Calu3 (cell line): ENCODE measurements around the gene SMPD1. TPM values are rescaled to one million over a fixed set of nuclear protein-coding genes. Genes with fewer than 3 reads are reported as not detected.
A peak's percentile ranks its signal among the peaks of the same experiment; 100 is the strongest.

Source experiments
- BruUV-seq: library from RNA; stranded (reverse); fragments of 400-500 nt; replicated peaks from 2 replicates; lab custom pipeline; 2021; lab: Mats Ljungman, UMichigan
- CTCF ChIA-PET: fragments of 300-600 bp; sonication (Branson Sonifier 250); formaldehyde crosslinking; loops from one replicate; lab custom pipeline; 2022; ENCODE audit warnings: antibody characterized with exemption; lab: Charles Lee
- DNase-seq: peaks from one replicate; pipeline ENCODE4 v3.0.0; 2022
- H3K27ac Mint-ChIP-seq: one replicate; pipeline ENCODE4 v1.8.0; 2022; ENCODE audit warnings: mixed read lengths; ENCODE audit not compliant: unreplicated experiment
- H3K27me3 Mint-ChIP-seq: one replicate; pipeline ENCODE4 v1.8.0; 2022; ENCODE audit warnings: mixed read lengths; ENCODE audit not compliant: unreplicated experiment
- H3K36me3 Mint-ChIP-seq: one replicate; pipeline ENCODE4 v1.8.0; 2022; ENCODE audit warnings: mild to moderate bottlenecking, moderate library complexity, mixed read lengths; ENCODE audit not compliant: insufficient read depth, unreplicated experiment
- H3K4me1 Mint-ChIP-seq: one replicate; pipeline ENCODE4 v1.8.0; 2022; ENCODE audit warnings: mild to moderate bottlenecking, low read depth, mixed read lengths; ENCODE audit not compliant: unreplicated experiment
- H3K4me3 Mint-ChIP-seq: one replicate; pipeline ENCODE4 v1.8.0; 2022; ENCODE audit warnings: mild to moderate bottlenecking, low read depth, moderate library complexity, mixed read lengths; ENCODE audit not compliant: unreplicated experiment
- H3K9me3 Mint-ChIP-seq: one replicate; pipeline ENCODE4 v1.8.0; 2022; ENCODE audit warnings: low read depth, mixed read lengths; ENCODE audit not compliant: unreplicated experiment
- intact Hi-C: fragments of 100-400 bp; cut with micrococcal nuclease; formaldehyde crosslinking; loops from one replicate; pipeline ENCODE4 v1.10.0; 2022; ENCODE audit not compliant: unreplicated experiment
- total RNA-seq: library from RNA; stranded (reverse); gene quantifications from 2 replicates; pipeline ENCODE4 v1.2.3, GENCODE V29; 2022
- TF ChIP-seq, protein P1 (sequence below): fragments of 200-600 bp; IDR thresholded peaks from one replicate; pipeline ENCODE4 v1.8.0; 2022; ENCODE audit warnings: antibody characterized with exemption; ENCODE audit not compliant: unreplicated experiment

Gene SMPD1
- total RNA-seq, 1 experiment from 2014 or later, result 21.2 TPM

DNA sequence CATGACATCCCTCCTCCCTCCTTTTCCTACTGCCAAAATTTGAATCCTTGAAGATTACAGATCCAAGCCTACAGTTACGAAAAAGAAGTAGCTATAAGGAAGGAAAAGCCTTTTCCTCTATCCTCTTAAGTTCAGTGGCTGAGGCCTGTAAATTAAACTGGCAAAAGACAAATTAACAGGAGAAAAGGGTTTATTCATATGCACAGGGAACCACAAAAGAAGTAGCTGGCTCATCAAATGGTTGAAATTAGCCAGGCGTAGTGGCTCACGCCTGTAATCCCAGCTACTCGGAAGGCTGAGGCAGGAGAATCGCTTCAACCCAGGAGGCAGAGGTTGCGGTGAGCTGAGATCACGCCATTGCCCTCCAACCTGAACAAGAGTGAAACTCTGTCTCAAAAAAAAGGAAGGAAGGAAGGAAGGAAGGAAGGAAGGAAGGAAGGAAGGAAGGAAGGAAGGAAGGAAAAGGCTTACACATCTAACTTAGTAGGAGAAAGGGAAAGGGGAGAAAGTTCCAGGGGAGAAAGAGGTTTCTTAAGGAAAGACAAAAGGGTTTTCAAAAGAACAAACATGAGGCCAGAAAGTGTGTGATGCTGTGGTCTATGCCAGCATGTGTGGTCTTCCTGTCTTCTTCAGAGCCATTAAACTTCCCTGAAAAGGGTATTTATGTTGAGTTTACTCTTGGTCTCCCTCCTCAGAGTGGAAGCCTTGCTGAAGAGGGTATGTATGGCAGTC, 5.1 kb upstream of the SMPD1 start:
- Mint-ChIP-seq H3K9me3 (no peaks in the 10 kb centered on the region), H3K27ac (no peak overlapping the region), H3K4me1 (peaks cover 27% of the 10 kb centered on the region), H3K4me3 (no peak overlapping the region), H3K36me3 (peaks cover 12% of the 10 kb centered on the region), H3K27me3 (no peaks in the 10 kb centered on the region)
- TF ChIP-seq, protein P1, sequence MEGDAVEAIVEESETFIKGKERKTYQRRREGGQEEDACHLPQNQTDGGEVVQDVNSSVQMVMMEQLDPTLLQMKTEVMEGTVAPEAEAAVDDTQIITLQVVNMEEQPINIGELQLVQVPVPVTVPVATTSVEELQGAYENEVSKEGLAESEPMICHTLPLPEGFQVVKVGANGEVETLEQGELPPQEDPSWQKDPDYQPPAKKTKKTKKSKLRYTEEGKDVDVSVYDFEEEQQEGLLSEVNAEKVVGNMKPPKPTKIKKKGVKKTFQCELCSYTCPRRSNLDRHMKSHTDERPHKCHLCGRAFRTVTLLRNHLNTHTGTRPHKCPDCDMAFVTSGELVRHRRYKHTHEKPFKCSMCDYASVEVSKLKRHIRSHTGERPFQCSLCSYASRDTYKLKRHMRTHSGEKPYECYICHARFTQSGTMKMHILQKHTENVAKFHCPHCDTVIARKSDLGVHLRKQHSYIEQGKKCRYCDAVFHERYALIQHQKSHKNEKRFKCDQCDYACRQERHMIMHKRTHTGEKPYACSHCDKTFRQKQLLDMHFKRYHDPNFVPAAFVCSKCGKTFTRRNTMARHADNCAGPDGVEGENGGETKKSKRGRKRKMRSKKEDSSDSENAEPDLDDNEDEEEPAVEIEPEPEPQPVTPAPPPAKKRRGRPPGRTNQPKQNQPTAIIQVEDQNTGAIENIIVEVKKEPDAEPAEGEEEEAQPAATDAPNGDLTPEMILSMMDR, result no peak
- intact Hi-C loops, result no loop called here
- DNase-seq, result no peak
- BruUV-seq, result no TSS peak
- CTCF ChIA-PET, result interaction anchor here (0.9 kb wide), 1 partner anchor 22 kb away, joined by 3 read pairs; no protein-coding TSS in a partner anchor

DNA sequence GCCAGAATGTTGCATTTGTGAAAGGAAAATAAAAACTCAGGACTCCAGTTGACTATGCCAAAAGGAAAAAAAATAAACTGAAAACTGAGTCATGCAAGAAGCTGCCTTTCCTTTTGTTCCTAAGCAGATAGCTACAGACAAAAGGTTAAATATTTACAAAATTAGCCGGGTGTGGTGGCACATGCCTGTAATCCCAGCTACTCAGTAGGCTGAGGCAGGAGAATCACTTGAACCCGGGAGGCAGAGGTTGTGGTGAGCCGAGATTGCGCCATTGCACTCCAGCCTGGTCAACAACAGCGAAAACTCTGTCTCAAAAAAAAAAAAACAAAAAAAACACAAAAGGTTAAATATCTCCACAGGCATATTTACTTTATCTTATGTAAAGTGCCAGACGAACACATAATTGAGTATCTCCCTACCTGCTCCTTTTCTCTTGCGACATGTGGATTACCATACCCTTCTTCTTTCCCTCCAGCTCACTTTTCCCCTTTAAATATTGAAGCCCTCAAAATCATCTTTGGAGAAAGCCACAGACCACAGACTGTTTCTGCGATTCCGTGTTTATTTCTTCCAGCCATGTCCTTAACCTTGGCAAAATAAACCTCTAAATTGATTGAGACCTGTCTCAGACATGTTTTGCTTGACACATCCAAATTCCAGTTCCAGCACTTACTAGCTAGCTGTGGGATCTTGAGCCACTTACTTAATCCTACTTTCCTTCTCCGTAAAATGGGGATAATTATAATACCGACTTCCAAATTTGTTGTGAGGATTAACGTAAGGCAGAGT, 2.3 kb upstream of the SMPD1 start:
- CTCF ChIA-PET, result interaction anchor here (1.2 to 2.4 kb wide), 3 partner anchors 9 to 55 kb away, joined by 6 to 12 read pairs (median 11); no protein-coding TSS in a partner anchor
- H3K4me3 Mint-ChIP-seq, result peak overlapping the region; percentile 34
- peaks cover 22% of the 10 kb centered on the region for H3K36me3 Mint-ChIP-seq
- TF ChIP-seq, protein P1, result no peak
- H3K4me1 Mint-ChIP-seq, result peaks cover 27% of the 10 kb centered on the region
- no peaks in the 10 kb centered on the region for H3K9me3 Mint-ChIP-seq
- peak; percentile 11 for DNase-seq
- no peaks in the 10 kb centered on the region for H3K27me3 Mint-ChIP-seq
- intact Hi-C loops, result no loop called here
- no TSS peak for BruUV-seq
- peak overlapping the region; percentile 84 for H3K27ac Mint-ChIP-seq

DNA sequence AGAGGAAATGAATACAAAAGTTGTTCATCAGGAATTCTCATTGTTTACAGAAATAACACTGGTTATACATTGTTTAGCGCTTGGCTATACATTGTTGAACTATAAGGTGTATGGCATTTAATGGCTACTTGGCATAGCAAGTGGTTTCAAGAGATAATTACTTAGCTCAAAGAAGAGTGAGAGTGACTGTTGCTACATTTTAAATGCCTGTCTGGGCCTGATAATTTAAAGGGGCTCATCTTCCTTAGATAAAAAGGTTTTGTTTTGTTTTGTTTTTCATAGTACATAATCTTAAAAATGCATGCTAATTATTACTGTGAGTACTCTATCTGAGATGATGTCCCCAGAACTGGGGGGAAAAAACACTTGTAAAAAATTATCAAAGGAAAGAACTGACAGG, 1.5 kb upstream of the SMPD1 start:
- Mint-ChIP-seq H3K4me3 (peak overlapping the region; percentile 89), H3K27me3 (no peaks in the 10 kb centered on the region), H3K4me1 (peaks cover 27% of the 10 kb centered on the region), H3K36me3 (peaks cover 22% of the 10 kb centered on the region), H3K9me3 (no peaks in the 10 kb centered on the region), H3K27ac (peak overlapping the region; percentile 84)
- no peak for DNase-seq
- CTCF ChIA-PET, result interaction anchor here (2.4 kb wide), 1 partner anchor 9 kb away, joined by 12 read pairs; no protein-coding TSS in a partner anchor
- BruUV-seq, result no TSS peak
- TF ChIP-seq, protein P1, result no peak
- intact Hi-C loops, result no loop called here

DNA sequence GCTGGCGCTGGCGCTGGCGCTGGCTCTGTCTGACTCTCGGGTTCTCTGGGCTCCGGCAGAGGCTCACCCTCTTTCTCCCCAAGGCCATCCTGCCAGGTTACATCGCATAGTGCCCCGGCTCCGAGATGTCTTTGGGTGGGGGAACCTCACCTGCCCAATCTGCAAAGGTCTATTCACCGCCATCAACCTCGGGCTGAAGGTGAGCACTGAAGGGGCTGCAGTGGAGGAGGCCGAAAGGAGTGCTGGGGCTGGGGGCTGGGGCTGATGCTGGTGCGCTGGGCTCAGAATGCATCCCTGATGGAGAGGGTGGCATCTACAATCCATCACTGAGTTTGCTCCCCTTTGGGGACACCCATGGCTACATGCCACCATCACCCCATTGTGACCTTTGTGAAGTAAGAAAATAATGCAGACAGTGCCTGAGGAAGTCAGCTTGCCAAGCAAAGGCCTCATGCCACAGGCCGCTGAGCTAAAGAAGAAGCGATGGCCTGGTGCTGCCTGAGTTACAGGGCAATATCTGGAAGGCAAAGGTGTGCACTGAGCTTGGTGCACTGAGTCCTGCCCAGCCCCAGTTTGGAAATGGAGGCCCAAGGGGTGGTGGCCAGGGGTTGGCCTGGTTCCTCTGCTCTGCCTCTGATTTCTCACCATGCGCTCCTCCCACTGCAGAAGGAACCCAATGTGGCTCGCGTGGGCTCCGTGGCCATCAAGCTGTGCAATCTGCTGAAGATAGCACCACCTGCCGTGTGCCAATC, 620 bp downstream of the SMPD1 start:
- BruUV-seq, result TSS peak; percentile 33
- Mint-ChIP-seq H3K36me3 (peaks cover 22% of the 10 kb centered on the region), H3K27ac (no peak overlapping the region), H3K27me3 (no peaks in the 10 kb centered on the region), H3K4me1 (peaks cover 27% of the 10 kb centered on the region), H3K4me3 (peak overlapping the region; percentile 89), H3K9me3 (no peaks in the 10 kb centered on the region)
- CTCF ChIA-PET, result interaction anchor here (0.9 to 2.1 kb wide), 3 partner anchors 11 to 140 kb away, joined by 3 to 11 read pairs (median 6); no protein-coding TSS in a partner anchor
- DNase-seq, result no peak
- TF ChIP-seq, protein P1, result no peak
- intact Hi-C loops, result no loop called here
